NB4 (cell line): ENCODE measurements around the gene CFP.

Experiments
- DNase-seq: peaks from one replicate; pipeline ENCODE4 v3.0.0; 2010; ENCODE audit warnings: low read depth
- H3K4me3 ChIP-seq: one replicate; pipeline ENCODE4 v1.5.1; 2011; ENCODE audit warnings: mild to moderate bottlenecking, low read depth, low read length, moderate library complexity
- CTCF ChIP-seq: IDR thresholded peaks from one replicate; pipeline ENCODE4 v1.5.1; 2012; ENCODE audit warnings: low read depth, low read length
- MAX ChIP-seq: IDR thresholded peaks from 2 replicates; pipeline ENCODE4 v1.6.1; 2011; ENCODE audit warnings: low read depth, low read length
- MYC ChIP-seq: IDR thresholded peaks from 2 replicates; pipeline ENCODE4 v1.6.1; 2011; ENCODE audit warnings: low read depth, low read length
- POLR2A ChIP-seq: IDR thresholded peaks from 2 replicates; pipeline ENCODE4 v1.6.1; 2011; ENCODE audit warnings: mild to moderate bottlenecking; ENCODE audit not compliant: insufficient read length; ENCODE audit errors: extremely low read depth

The CFP gene

GRCh38 chrX:47597222-47597621, 32.5 kb downstream of the CFP start:
- DNase-seq, result no peak
- no peak overlapping the region for H3K4me3 ChIP-seq
- TF ChIP-seq POLR2A (no peak), MYC (no peak), CTCF (no peak), MAX (no peak)

GRCh38 chrX:47596256-47596655, 33.5 kb downstream of the CFP start:
- no peak for DNase-seq
- TF ChIP-seq POLR2A (no peak), MAX (no peak), MYC (no peak), CTCF (no peak)
- no peak overlapping the region for H3K4me3 ChIP-seq

GRCh38 chrX:47595716-47596251, 33.9 kb downstream of the CFP start:
- no peak overlapping the region for H3K4me3 ChIP-seq
- TF ChIP-seq MAX (no peak), CTCF (no peak), POLR2A (no peak), MYC (no peak)
- DNase-seq, result no peak

GRCh38 chrX:47593522-47593921, 36.2 kb downstream of the CFP start:
- H3K4me3 ChIP-seq, result no peak overlapping the region
- no peak for DNase-seq
- TF ChIP-seq CTCF (no peak), POLR2A (no peak), MYC (no peak), MAX (no peak)

GRCh38 chrX:47590984-47591383, 38.7 kb downstream of the CFP start:
- TF ChIP-seq POLR2A, result no peak
- no peak for TF ChIP-seq CTCF
- TF ChIP-seq MAX, result no peak
- no peak for TF ChIP-seq MYC
- H3K4me3 ChIP-seq, result no peak overlapping the region
- DNase-seq, result no peak

- no peak for DNase-seq
- H3K4me3 ChIP-seq, result no peak overlapping the region
- TF ChIP-seq MYC (no peak), CTCF (no peak), MAX (no peak), POLR2A (no peak)
Observed at GRCh38 chrX:47587906-47588735, 41.6 kb downstream of the CFP start.
